Spinal cord (tissue), 10 donors: ENCODE results near the gene ARFIP1. TPM values are rescaled to one million over a fixed set of nuclear protein-coding genes. Genes with fewer than 3 reads are reported as not detected.
A peak's percentile ranks its signal among the peaks of the same experiment; 100 is the strongest.
"Not testable (repeated sequence)": the region's sequence is repeated elsewhere in the genome, so short reads cannot be mapped to it uniquely, and the experiment has no call there.

ENCODE experiments used
- DNase-seq, 6 donors: peaks; one replicate each; pipeline versions ENCODE4 v3.0.0 to v3.0.0-alpha.2; 2013 to 2015; ENCODE audit warnings: low spot score in 6 of 6, low read depth in 4 of 6
- H3K27ac ChIP-seq: one replicate; pipeline ENCODE4 v1.5.1; 2013; ENCODE audit warnings: low read depth, low read length, control low read depth
- H3K27me3 ChIP-seq: one replicate; pipeline ENCODE4 v1.6.1; 2013; ENCODE audit warnings: low read length; ENCODE audit not compliant: control insufficient read depth, insufficient read depth
- H3K36me3 ChIP-seq: one replicate; pipeline ENCODE4 v1.6.1; 2013; ENCODE audit warnings: low read length; ENCODE audit not compliant: control insufficient read depth, insufficient read depth
- H3K4me1 ChIP-seq: one replicate; pipeline ENCODE4 v1.6.1; 2013; ENCODE audit warnings: low read length; ENCODE audit not compliant: control insufficient read depth, insufficient read depth
- H3K4me3 ChIP-seq: one replicate; pipeline ENCODE4 v1.5.1; 2013; ENCODE audit warnings: low read depth, low read length, control low read depth
- H3K9me3 ChIP-seq: one replicate; pipeline ENCODE4 v1.6.1; 2013; ENCODE audit warnings: low read length; ENCODE audit not compliant: control insufficient read depth, insufficient read depth
- WGBS: methylation state at CpG from one replicate; pipeline ENCODE4 v1.1.5; 2013; ENCODE audit warnings: missing lambda C conversion rate; ENCODE audit not compliant: insufficient coverage; 5-methylcytosine and 5-hydroxymethylcytosine counted together
- polyA plus RNA-seq, 2 donors: library from polyadenylated mRNA; unstranded; fragments of 120-200 nt; gene quantifications; one replicate each; pipeline ENCODE4 v1.2.1, GENCODE V29; 2013; ENCODE audit not compliant: insufficient read length in 2 of 2
- total RNA-seq, 2 donors: library from RNA; depleted of rRNA in 1 of 2; stranded (reverse); fragments of 120-200 nt in 1 of 2; fragments of >200 nt in 1 of 2; gene quantifications; one replicate each; pipeline versions ENCODE4 v1.2.3 to v1.2.4, GENCODE V29; 2013 to 2014
- donor health status: healthy.

Gene ARFIP1
- total and polyA plus RNA-seq, 4 donors: 24.6 to 55.8 (median 32.2) TPM

- H3K4me3 ChIP-seq, H3K9me3 ChIP-seq, H3K27me3 ChIP-seq, H3K27ac ChIP-seq, H3K36me3 ChIP-seq, DNase-seq, H3K4me1 ChIP-seq: not testable (repeated sequence)
- 100% methylated on average over 1 of the region's 5 CpGs for WGBS
These were observed 74.3 kb downstream of the ARFIP1 start for GRCh38 chr4:152854016-152854415.

GRCh38 chr4:152856960-152857359 lies 77.2 kb downstream of the ARFIP1 start:
- H3K36me3 ChIP-seq: no peaks in the 10 kb centered on the region
- WGBS: 80% methylated on average over 2 of the region's 4 CpGs
- H3K4me1 ChIP-seq: no peaks in the 10 kb centered on the region
- peaks cover 7% of the 10 kb centered on the region for H3K9me3 ChIP-seq
- H3K27me3 ChIP-seq: no peaks in the 10 kb centered on the region
- no peak for DNase-seq
- no peak overlapping the region for H3K4me3 ChIP-seq
- no peak overlapping the region for H3K27ac ChIP-seq

GRCh38 chr4:152858934-152859333 lies 79.2 kb downstream of the ARFIP1 start:
- H3K4me3 ChIP-seq: no peak overlapping the region
- no peaks in the 10 kb centered on the region for H3K27me3 ChIP-seq
- H3K4me1 ChIP-seq: no peaks in the 10 kb centered on the region
- peaks cover 7% of the 10 kb centered on the region for H3K9me3 ChIP-seq
- WGBS: 80% methylated on average over 1 of the region's 6 CpGs
- no peaks in the 10 kb centered on the region for H3K36me3 ChIP-seq
- no peak for DNase-seq
- H3K27ac ChIP-seq: no peak overlapping the region

GRCh38 chr4:152860046-152860445 lies 80.3 kb downstream of the ARFIP1 start:
- DNase-seq: no peak

DNA sequence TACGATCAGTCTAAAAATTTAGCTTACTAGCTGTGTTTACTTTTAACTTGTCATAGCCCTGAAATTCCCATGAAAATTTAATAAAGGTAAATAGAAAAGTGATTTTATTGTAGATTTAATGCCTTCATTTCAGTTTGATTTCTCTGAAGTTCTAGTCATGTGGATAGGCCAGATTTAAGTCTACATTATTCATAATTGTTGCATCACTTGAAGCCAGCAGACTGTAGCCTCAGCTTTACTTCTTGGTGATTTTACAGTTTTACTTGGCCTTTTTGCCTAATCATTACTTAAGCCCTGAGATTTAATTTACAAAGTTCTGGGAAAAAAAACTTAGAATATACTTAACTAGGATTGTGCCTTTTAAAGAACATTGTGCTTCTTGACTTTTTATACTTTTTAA lies 82.9 kb downstream of the ARFIP1 start:
- no CpG with 5 or more reads among the region's 1 CpG for WGBS
- no peak overlapping the region for H3K27ac ChIP-seq
- H3K9me3 ChIP-seq: no peaks in the 10 kb centered on the region
- H3K36me3 ChIP-seq: peaks cover 5% of the 10 kb centered on the region
- no peak for DNase-seq
- no peak overlapping the region for H3K4me3 ChIP-seq
- no peaks in the 10 kb centered on the region for H3K4me1 ChIP-seq
- no peaks in the 10 kb centered on the region for H3K27me3 ChIP-seq

More at GRCh38 chr4:152860046-152860445, 80.3 kb downstream of the ARFIP1 start:
- Histone ChIP-seq H3K36me3 (no peaks in the 10 kb centered on the region), H3K9me3 (peaks cover under 1% of the 10 kb centered on the region), H3K27me3 (no peaks in the 10 kb centered on the region), H3K4me1 (no peaks in the 10 kb centered on the region), H3K4me3 (no peak overlapping the region), H3K27ac (no peak overlapping the region)

DNA sequence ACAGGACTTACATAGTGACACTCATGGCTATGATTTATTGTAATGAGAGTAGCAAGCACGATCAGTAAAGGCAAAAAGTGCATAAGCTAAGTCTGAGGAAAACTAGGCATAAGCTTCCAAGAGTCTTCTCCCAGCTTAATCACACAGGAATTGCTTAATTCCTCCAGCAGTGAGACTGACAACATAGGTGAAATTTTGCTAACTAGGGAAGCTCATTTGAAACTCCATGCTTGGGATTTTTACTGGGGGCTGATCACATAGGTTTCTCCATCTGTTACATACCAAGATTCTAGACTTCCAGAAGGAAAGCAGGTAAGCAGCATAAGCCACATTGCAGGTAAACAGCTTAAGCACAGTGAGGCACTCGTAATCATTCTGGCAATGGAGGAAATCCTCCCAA lies 84.6 kb downstream of the ARFIP1 start:
- WGBS: 100% methylated on average over 1 of the region's 2 CpGs
- Histone ChIP-seq H3K9me3 (no peaks in the 10 kb centered on the region), H3K27ac (no peak overlapping the region), H3K36me3 (peaks cover 5% of the 10 kb centered on the region), H3K4me1 (no peaks in the 10 kb centered on the region), H3K4me3 (no peak overlapping the region), H3K27me3 (no peaks in the 10 kb centered on the region)
- DNase-seq: peak in 1 of 6 donors; percentile 3

DNA sequence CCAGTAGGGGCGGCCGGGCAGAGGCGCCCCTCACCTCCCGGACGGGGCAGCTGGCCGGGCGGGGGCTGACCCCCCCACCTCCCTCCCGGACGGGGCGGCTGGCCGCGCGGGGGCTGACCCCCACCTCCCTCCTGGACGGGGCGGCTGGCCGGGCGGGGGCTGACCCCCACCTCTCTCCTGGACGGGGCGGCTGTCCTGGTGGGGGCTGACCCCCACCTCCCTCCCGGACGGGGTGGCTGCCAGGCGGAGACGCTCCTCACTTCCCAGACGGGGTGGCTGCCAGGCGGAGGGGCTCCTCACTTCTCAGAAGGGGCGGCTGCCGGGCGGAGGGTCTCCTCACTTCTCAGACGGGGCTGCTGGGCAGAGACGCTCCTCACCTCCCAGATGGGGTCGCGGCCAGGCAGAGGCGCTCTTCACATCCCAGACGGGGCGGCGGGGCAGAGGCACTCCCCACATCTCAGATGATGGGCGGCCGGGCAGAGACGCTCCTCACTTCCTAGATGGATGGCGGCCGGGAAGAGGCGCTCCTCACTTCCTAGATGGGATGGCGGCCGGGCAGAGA lies 86.8 kb downstream of the ARFIP1 start:
- not testable (repeated sequence) for DNase-seq, H3K9me3 ChIP-seq, H3K4me3 ChIP-seq, H3K27ac ChIP-seq, H3K36me3 ChIP-seq, H3K4me1 ChIP-seq, H3K27me3 ChIP-seq
- WGBS: 93% methylated on average over 14 of the region's 44 CpGs

DNA sequence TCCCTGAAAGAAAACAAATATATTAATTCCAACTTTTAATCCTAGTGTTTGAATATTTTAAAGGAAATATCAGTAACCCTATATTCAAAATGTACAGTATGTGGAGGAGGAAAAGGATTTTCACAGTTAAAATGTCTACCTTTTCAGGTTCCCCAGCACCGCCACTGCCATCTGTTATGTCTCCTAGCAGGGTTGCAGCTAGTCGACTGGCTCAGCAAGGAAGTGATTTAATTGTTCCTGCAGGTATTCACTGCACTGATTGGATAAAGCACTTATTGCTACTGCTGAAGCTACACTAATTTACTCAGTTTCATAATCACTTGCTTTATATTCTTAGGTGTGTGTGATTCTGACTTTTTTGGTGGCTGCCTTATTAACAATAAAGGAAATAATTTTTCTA lies 90.9 kb downstream of the ARFIP1 start:
- Histone ChIP-seq H3K27me3 (no peaks in the 10 kb centered on the region), H3K4me3 (no peak overlapping the region), H3K9me3 (no peaks in the 10 kb centered on the region), H3K4me1 (no peaks in the 10 kb centered on the region), H3K27ac (no peak overlapping the region), H3K36me3 (peaks cover 5% of the 10 kb centered on the region)
- peak in 3 of 6 donors; percentile 6 to 78 (median 10) for DNase-seq
- no CpG with 5 or more reads among the region's 2 CpGs for WGBS

GRCh38 chr4:152875261-152875660 lies 95.5 kb downstream of the ARFIP1 start:
- Histone ChIP-seq H3K9me3 (no peaks in the 10 kb centered on the region), H3K27ac (no peak overlapping the region), H3K36me3 (peaks cover 5% of the 10 kb centered on the region), H3K4me3 (no peak overlapping the region), H3K27me3 (no peaks in the 10 kb centered on the region), H3K4me1 (no peaks in the 10 kb centered on the region)
- DNase-seq: no peak

DNA sequence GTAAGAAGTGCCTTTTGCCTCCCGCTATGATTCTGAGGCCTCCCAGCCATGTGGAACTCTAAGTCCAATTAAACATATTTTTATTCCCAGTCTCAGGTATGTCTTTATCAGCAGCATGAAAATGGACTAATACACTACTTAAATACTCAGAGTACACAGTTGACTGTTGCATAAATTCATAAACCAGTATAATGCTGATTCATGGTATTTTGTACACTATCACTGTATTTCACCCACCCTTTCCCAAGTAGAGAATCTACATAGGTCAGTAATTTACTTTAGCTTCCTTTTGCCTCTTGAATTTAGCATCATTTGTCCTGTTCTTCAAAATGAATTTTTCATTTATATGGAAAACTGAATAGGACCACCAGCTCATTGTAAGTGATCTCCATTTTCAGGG lies 98.1 kb downstream of the ARFIP1 start:
- H3K4me3 ChIP-seq: no peak overlapping the region
- no peaks in the 10 kb centered on the region for H3K4me1 ChIP-seq
- peaks cover 5% of the 10 kb centered on the region for H3K36me3 ChIP-seq
- WGBS: 100% methylated on average over 1 of the region's 1 CpG
- DNase-seq: no peak
- no peaks in the 10 kb centered on the region for H3K27me3 ChIP-seq
- no peaks in the 10 kb centered on the region for H3K9me3 ChIP-seq
- no peak overlapping the region for H3K27ac ChIP-seq
